ENCODE results near the gene STIL.
"Not testable (repeated sequence)": the region's sequence is repeated elsewhere in the genome, so short reads cannot be mapped to it uniquely, and the experiment has no call there.

Gene STIL

DNA sequence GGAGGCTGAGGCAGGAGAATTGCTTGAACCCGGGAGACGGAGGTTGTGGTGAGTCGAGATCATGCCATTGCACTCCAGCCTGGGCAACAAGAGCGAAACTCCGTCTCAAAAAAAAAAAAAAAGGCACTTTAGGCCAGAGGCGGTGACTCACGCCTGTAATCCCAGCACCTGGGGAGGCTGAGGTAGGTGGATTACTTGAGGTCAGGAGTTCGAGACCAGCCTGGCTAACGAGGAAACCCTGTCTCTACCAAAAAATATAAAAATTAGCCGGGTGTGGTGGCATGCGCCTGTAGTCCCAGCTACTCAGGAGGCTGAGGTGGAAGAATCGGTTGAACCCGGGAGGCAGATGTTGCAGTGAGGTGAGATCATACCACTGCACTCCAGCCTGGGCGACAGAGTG lies 6.0 kb upstream of the STIL start:
- DNase-seq (ENCODE audit: low spot score) = not testable (repeated sequence)

DNA sequence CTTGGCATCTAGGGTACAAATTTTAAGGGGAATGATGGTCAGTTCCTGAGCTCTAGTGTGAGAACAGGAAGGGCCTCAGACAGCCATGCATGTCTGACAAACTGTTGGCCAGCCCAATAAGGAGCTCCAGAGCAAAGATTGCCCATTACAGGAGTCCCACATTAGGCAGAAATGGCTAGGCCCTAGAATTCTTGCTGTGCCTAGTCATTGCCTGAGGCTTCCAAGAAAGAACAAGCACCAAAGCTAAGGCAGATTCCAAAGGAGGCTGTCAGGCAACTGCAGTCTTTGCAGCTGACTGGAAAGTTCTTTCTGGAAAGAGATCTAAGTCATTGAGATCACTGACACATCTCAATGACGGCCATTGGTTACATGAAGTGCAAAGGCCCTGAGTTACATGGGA lies 3.9 kb upstream of the STIL start:
- no peak for DNase-seq (ENCODE audit: low spot score)

DNA sequence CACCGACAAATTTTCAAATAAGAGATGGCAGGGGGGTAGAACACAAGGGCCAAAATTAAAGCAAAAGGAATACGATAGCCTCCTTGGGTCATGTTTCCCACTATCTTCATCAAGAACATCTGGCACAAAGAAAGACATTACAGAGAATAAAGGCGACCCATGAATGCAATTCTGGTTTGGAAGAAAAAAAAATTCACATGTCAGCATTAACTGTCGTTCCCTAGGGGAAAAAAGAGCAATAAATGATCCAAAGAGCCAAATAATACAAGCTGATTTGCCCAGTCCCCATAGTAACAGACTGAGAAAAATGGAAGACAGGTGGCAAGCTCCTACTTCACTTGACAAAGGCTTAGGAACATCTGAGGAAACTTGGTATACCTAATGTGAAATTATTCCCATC lies 4.5 kb downstream of the STIL start:
- no peak for DNase-seq (ENCODE audit: low spot score)

DNA sequence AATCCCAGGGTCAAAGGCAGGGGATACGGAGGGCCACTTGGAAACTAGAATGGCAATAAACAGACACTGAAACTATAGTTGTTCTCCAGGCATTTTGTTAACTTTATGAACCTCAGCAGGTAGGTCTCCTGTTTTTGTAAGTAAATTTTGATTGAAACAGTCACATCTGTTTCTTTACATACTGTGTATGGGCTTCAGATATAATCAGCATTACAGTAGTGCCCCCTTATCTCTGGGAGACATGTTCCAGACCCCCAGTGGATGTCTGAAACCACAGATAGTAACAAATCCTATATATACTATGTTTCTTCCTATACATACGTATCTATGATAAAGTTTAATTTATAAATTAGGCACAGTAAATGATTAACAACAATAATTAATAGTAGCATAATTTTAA lies 11.5 kb downstream of the STIL start:
- DNase-seq (ENCODE audit: low spot score) = no peak

DNA sequence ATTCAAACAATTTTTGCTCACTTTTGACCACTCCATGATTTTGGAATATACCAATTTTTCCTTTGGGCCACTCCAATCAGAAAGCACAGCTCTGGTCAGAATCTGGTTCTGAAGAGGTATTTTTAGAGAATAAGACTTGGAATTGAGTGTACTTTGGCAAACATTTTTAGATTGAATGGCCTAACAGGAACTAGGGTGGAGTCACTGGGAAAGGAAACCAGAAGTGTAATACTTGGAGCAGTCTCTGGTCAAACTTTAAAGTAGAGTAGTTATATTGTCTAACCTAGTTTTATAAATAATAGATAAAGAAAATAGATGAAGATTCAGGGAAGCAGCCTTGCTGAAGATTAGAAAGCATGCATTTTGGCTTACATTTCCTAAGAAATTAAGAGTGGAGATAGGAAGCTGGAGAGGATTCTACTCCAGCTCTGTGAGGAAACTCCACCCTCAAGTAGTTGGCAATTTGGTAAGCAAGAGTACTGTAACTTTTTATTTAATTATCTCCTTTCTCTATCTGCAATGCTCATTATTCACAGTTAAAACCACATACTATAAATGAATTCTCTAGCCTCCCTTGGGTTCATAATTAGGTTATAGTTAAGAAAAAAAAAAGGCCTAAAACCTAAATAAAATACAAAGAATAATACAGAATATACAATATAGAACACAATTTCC lies 15.8 kb downstream of the STIL start:
- DNase-seq (ENCODE audit: low spot score) = no peak

DNA sequence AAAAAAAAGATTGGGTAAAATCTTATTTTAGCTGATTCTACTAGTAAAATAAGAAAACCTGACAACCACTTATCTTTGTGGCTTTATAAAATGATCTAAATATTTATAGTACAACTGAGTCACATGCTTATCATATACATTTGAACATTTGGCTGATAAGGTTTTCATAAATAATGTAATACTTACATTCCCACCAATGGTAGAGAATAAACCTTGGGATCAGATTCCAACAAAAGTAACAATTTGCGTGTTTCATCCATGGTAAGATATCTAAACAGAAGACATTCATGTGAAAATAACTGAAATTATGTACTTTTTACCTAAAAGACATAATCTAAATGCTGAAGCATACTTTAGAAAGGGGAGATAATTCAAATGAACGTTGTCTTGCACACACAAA lies 18.4 kb downstream of the STIL start:
- no peak for DNase-seq (ENCODE audit: low spot score)

DNA sequence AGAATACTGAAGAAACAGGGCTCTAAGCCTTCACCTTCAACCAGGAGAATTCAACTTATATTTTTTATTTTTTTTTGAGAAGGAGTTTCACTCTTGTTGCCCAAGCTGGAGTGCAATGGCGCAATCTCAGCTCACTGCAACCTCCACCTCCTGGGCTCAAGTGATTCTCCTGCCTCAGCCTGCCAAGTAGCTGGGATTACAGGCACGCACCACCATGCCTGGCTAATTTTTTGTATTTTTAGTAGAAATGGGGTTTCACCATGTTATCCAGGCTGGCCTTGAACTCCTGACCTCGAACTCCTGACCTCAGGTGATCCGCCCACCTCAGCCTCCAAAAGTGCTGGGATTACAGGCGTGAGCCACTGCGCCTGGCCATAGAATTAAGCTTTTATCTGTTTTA lies 19.1 kb downstream of the STIL start:
- DNase-seq (ENCODE audit: low spot score) = not testable (repeated sequence)

DNA sequence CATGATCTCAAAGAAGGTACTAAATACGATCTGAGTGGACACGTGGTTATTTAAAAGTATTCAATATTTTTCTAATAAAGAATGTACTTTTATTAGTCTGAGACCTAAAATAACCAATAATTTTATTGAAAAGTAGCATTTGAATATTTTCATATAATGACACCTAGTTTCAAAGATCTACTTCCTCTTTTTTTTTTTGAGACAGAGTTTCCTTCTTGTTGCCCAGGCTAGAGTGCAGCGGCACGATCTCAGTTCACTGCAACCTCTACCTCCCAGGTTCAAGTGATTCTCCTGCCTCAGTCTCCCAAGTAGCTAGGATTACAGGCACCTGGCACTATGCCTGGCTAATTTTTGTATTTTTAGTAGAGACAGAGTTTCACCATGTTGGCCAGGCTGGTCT lies 25.8 kb downstream of the STIL start:
- DNase-seq (ENCODE audit: low spot score) = not testable (repeated sequence)

DNA sequence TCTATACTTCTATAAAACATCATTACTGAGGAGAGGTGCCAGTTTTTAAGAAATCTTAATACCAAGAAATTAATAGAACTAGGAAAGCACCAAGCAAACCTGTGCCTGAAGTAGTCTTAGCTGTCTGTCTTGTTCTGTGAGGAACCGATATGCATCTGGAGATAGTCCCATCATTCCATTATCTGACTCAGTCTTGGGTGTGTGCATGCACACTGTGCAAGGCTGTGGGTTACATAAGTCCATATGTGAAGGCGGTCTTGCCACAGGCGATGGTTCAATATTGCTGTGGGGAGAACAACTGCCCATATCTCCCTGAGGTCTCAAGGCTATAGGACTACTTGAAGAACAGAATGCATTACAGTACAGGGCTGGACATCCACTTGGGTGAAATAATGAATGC lies 33.8 kb downstream of the STIL start:
- DNase-seq (ENCODE audit: low spot score) = no peak

DNA sequence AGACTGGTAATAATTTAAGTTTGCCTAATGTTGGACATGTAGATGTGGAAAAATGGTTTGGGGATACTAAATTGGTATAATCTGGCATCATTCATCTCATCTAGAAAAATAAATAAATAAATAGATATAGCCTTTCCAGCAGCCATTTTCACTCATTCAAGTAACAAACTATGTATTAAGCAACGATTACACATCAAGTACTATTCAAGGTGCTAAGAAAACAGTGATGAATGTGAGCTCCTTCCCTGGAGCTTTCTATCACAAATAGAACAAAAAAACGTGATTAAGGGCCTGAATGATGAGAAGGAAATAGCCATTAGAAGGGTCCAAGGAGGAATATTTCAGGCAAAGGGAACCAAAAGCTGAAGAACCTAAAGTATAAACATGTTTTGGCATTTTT lies 37.1 kb downstream of the STIL start:
- DNase-seq (ENCODE audit: low spot score) = no peak

DNA sequence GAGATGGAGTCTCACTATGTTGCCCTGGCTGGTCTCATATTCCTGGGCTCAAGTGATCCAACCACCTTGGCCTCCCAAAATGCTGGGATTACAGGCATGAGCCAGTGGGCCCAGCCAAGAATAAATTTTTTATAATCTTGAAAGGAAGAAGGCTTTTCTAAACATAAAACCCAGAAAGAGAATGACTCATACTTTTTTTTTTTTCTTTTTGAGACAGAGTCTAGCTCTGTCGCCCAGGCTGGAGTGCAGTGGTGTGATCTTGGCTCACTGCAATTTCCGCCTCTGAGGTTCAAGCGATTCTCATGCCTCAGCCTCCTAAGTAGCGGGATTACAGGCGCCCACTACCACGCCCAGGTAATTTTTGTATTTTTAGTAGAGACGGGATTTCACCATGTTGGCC lies 38.1 kb downstream of the STIL start:
- DNase-seq (ENCODE audit: low spot score) = not testable (repeated sequence)

DNA sequence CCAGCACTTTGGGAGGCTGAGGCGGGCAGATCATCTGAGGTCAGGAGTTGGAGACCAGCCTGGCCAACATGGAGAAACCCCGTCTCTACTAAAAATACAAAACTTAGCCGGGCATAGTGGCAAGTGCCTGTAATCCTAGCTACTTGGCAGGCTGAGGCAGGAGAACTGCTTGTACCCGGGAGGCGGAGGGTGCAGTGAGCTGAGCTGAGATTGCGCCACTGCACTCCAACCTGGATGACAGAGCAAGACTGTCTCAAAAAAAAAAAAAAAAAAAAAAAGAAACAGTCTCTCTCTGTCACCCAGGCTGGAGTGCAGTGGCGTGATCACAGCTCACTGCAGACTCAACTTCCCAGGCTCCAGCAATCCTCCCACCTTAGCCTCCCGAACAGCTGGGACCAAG lies 48.4 kb downstream of the STIL start:
- not testable (repeated sequence) for DNase-seq (ENCODE audit: low spot score)

DNA sequence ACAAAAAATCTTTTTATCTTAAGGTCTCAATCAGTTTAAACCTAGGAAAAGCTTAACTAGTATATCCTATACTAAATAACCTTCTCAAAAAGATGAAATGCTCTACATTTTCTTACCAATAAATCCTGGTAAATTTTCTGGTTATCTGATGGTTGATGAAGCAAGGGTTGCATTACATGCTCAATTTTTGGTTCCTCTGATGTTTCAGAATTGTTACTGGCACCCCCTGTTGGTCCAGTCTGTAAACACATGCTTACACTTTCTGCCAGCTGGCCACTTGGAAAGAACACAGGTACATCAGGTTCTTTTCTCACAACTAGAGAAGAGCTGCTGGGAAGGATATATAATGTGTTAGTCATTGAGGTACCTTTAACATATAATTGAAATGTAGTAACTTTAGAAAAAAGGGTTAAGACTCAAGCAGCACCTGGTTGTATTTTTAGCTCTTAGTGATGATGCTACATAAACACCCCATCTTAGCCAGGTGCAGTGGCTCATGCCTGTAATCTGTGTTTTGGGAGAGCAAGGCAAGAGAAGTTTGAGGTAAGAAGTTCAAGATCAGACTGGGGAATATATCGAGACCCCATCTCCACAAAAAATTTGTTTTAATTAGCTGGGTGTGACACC lies 51.0 kb downstream of the STIL start:
- DNase-seq (ENCODE audit: low spot score) = peak; percentile 31

DNA sequence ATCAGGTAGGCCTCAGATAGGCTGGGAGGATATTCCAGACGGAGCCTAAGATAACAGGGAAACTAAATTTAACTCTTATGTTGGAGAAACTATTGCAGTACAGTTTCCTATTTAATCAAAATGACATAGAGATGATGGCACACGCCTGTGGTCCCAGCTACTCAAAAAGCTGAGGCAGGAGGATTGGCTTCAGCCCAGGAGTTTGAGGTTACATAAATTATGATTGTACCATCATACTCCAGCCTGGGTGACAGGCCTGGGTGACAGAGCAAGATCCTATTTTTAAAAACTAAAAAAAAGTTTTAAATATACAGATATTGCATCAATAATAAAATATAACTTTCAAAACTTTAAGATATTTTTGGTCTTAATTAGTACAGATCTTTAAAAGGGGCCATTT lies 56.7 kb downstream of the STIL start:
- DNase-seq (ENCODE audit: low spot score) = no peak

DNA sequence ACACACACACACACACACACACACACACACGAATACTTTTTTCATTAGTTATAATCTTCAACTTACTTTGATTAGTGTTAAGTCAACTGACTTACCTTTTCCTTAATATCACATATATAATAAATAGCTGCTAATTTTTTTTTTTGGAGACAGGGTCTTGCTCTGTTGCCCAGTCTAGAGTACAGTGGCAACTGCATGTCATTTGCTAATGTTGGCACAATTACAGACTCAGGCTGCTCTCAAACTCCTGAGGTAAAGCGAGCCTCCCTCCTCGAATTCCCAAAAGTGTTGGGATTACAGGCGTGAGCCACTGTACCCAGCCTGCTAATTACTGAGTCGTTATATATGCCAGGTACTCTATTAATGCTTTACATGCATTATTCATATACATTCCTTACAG lies 61.2 kb downstream of the STIL start:
- no peak for DNase-seq (ENCODE audit: low spot score)

DNA sequence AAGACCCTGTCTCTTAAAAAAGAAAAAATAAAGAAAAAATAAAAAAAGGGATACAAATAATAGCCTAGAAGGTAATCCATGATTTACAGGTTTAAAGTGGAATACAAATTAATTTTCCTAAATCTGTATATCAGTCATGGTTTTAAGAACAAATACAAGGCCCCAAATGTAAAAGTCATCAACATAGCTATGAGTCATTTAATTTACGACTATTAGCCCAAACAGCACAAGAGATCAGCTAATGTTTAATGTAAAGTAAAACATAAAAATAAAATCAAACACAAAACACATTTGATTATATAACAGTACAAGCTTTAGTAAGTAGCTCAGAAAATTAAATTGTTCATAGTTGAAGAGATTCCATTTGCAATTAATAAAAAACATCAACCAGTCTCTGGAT lies 61.6 kb downstream of the STIL start:
- DNase-seq (ENCODE audit: low spot score) = no peak

DNA sequence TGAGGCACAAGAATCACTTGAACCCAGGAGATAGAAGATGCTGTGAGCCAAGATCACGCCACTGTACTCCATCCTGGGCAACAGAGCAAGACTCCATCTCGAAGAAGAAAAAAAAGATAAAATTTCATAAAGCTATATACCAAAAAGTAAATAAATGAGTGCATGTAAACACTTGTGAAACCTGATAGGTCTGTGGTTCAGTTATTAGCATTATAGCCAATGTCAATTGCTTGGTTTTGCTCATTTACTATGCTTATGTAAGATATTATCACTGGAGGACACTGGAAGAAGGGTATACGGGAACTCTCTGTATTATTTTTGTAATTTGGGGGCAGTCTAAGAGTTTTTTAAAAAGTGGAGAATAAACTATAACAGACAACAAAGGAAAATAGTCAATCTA lies 64.2 kb downstream of the STIL start:
- DNase-seq (ENCODE audit: low spot score) = no peak

DNA sequence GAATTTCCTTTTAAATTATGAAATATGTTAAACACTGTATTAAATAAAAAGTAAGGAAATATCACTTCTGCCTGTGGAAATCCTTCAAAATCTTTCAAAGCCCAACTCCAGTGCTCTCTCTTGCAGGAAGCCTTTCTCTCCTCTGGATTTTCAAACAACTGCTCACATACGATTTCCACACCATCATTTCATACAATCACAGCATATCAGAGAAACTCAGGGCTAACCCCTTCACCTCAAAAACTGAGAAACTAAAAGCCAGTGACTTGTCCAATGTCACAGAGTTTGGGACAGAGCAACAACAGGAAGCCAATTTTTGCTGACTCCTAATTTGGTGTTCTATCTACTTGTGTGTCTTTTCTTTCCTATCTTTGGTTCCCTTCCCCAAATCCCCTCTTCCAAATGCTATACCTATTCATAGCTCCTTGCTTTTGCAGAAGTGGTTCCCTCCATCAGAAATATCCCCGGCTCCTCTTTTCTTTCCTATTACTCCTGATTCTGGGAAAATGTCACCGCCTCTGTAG lies 69.5 kb downstream of the STIL start:
- DNase-seq (ENCODE audit: low spot score) = no peak

DNA sequence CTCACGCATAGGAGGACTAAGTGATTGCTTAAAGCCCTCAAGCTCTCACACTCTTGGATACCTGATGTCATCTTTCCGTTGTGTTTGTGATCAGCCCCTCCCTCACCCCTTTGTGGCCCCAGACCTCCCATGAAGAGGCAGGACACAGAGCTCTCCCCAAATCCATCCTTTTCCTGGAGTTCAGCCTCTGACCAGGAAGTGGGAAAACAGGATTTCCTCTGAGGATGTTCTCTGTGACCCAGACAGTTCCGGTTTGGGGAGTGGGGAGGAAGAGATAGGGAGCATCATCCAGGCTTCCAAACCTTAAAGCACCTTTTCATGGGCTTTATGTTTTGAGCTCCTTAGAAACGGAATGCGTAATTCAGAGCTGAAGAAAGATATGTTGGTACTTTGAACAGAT lies 70.0 kb downstream of the STIL start:
- no peak for DNase-seq (ENCODE audit: low spot score)

DNA sequence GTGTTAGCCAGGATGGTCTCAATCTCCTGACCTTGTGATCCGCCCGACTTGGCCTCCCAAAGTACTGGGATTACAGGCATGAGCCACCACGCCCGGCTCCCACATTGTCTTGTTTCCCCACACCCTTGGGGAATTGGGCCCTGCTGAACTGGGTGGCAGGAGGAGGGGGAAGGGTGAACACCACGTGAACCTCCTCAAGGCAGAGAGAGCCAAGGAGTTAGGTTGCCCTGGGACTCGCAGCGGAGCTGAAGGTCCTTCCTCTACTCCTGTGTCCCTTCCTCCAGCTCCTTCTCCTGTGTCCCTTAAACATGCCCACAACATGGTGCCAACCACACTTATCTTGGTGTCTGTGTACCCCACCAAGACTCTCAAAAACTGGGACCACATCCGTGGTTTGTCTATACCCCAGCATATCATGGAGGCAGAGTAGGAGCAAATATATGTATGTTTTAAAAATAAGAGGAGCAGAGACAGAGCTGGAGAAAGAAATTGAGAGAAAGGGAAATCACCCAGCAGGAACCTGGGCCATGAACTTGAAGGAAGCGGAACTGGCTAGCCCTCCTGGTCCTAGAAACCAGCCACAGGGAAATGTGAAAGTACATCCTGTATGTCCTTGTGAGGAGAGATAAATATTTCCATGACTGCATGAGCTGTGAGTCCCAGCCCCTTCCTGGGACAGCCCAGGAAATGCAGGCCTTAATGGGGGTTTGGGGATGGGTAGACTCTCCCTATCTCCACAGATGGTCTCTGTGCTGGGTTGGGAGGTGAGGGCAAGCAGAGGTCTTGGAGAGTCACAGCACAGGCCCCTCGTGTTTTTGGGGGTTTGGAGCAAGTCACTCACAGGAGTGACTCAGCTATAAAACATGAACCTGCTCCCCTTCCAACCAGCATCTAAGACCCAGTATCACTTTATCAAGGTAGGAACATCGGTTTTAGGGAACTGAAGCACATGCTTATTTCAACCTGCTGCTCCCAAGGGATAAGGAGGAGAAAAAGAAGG lies 72.5 kb downstream of the STIL start:
- no peak for DNase-seq (ENCODE audit: low spot score)

DNA sequence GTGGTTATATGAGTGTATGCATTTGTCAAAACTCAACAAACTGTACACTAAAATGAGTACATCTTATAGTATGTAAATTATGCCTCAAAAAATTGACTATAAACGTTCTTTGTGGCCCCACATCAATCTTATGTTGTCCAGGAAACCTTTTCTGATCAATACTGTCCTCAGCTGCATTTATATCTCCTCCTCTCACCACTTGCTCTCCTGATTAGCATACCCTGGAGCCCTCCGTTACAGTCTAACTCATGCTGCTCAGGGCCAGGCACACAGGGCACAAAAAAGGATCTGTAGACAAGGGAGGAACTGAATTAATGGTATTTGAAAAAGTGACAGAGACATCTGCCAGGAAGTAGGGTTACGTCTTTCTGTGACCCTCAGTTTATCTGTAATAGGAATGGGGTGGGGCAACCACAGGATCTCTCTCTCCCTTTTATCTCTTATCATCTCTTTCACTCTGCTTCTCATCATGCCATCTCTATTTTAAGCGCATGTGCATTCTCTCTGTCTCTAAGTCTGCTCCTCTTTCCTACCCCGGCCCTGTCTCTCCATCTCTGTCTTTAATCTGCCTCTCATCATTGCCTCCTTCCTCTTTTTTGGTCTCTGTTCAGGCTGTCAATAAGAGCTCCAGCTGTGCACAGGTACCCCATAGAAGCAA lies 74.9 kb downstream of the STIL start:
- no peak for DNase-seq (ENCODE audit: low spot score)

DNA sequence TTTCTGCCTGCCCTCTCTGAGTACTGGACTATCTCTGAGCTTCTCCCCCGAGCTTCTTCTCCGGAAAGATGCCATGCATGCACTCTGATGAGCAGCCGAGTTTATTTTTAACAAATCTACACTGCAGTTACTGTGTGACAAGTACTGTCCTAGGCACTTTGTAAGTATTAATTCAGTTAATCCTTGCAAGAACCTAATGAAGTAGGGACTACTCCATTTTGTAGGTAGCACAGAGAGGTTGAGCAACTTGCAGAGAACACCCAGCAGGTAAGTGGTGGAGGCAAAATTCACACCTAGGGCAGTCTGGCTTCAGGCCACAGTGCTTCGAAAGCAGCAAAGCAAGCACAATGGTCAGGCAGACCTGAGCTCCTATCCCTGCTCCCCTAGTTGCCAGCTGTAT lies 78.1 kb downstream of the STIL start:
- no peak for DNase-seq (ENCODE audit: low spot score)

All from CD4-positive, alpha-beta T cell treated with Interleukin-6 at 100 ng/mL for 8 hours (primary cell).